Bronchial epithelial cell (primary cell): ENCODE measurements around the gene FAM9C. TPM values are rescaled to one million over a fixed set of nuclear protein-coding genes. Genes with fewer than 3 reads are reported as not detected.
"Not testable (repeated sequence)": the region's sequence is repeated elsewhere in the genome, so short reads cannot be mapped to it uniquely, and the experiment has no call there.

Experiments used
- DNase-seq: peaks from one replicate; pipeline ENCODE4 v3.0.0-alpha.2; 2010; ENCODE audit warnings: low read depth
- FAIRE-seq: peaks from 2 replicates; lab custom pipeline; 2011; peaks lifted over from hg19 to GRCh38; lab: Jason Lieb, UNC
- H3K27me3 ChIP-seq: 2 replicates; pipeline ENCODE4 v1.5.1; 2011; ENCODE audit warnings: low read length; ENCODE audit not compliant: control insufficient read depth, insufficient read depth
- H3K36me3 ChIP-seq: 2 replicates; pipeline ENCODE4 v1.5.1; 2011; ENCODE audit warnings: low read length; ENCODE audit not compliant: control insufficient read depth, insufficient read depth
- H3K4me3 ChIP-seq: 2 replicates; pipeline ENCODE4 v1.5.1; 2011; ENCODE audit warnings: mild to moderate bottlenecking, low read depth, low read length, control low read depth
- CTCF ChIP-seq: IDR thresholded peaks from 2 replicates; pipeline ENCODE4 v1.5.1; 2011; ENCODE audit warnings: mild to moderate bottlenecking, moderate library complexity, low read length, control low read depth, inconsistent platforms; ENCODE audit not compliant: insufficient read depth, severe bottlenecking
- total RNA-seq: library from RNA; depleted of rRNA; stranded (reverse); fragments of >200 nt; gene quantifications from 2 replicates; pipeline ENCODE4 v1.2.1, GENCODE V29; 2014

The FAM9C gene
- total RNA-seq, 1 donor from 2014 or later = not detected

DNA sequence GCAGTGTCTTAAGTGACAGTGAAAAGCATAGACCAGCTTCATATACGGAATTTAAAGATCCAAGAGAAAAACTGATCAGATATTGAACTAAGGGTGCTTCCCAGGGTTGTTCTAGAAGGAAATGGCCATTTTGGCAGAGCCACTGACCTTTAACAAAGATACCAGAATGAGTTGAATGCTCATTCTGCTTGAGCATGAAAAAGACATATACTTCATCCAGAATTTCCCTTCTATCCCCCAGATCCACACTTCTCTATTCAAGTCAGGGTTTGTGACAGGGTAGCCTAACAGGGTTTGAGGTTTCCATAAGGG lies 45.6 kb upstream of the FAM9C start:
- no peaks in the 10 kb centered on the region for H3K36me3 ChIP-seq
- no peaks in the 10 kb centered on the region for H3K27me3 ChIP-seq
- FAIRE-seq = no peak
- DNase-seq = no peak
- no peak for TF ChIP-seq CTCF
- no peak overlapping the region for H3K4me3 ChIP-seq

DNA sequence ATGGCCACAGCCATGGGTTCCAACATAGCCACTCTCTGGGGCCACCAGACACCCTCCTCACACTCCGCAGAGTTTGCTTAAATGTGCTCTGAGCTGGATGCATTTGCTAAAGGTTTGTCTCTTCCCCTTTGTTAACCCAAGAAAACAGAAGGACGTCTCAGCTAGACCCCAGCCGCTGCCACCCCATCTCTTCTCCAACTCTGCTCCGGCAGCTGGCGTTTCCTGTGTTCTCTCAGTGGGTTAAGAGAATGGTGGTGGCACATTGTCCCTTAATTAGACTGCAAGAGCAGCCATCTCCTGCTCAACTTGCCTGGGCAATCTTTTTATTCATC lies 43.7 kb upstream of the FAM9C start:
- no peaks in the 10 kb centered on the region for H3K36me3 ChIP-seq
- DNase-seq (no peak), FAIRE-seq (no peak)
- no peak overlapping the region for H3K4me3 ChIP-seq
- TF ChIP-seq CTCF = no peak
- H3K27me3 ChIP-seq = no peaks in the 10 kb centered on the region

GRCh38 chrX:13087322-13088155 lies 43.1 kb upstream of the FAM9C start:
- no peak for TF ChIP-seq CTCF
- H3K4me3 ChIP-seq = no peak overlapping the region
- FAIRE-seq (peak; percentile 28), DNase-seq (peak; percentile 85)
- H3K27me3 ChIP-seq = no peaks in the 10 kb centered on the region
- no peaks in the 10 kb centered on the region for H3K36me3 ChIP-seq

DNA sequence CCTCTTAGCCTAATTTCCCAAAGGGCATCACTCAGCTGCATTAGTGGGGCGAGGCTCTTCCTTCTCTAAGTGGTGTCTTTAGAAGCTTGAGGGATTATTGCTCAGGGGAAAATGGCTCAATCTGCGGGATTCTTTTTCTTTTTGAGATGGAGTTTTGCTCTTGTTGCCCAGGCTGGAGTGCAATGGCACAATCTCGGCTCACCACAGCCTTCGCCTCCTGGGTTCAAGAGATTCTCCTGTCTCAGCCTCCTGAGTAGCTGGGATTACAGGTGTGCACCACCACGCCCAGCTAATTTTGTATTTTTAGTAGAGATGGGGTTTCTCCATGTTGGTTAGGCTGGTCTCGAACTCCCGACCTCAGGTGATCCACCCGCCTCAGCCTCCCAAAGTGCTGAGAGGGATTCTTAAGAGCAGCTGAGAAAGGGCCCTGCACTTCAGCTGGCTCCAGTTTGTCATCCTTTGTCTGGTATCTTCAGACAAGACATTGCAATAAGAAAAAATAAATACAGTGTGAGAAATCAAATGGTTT lies 42.4 kb upstream of the FAM9C start:
- not testable (repeated sequence) for FAIRE-seq, H3K36me3 ChIP-seq, H3K27me3 ChIP-seq, H3K4me3 ChIP-seq, DNase-seq

DNA sequence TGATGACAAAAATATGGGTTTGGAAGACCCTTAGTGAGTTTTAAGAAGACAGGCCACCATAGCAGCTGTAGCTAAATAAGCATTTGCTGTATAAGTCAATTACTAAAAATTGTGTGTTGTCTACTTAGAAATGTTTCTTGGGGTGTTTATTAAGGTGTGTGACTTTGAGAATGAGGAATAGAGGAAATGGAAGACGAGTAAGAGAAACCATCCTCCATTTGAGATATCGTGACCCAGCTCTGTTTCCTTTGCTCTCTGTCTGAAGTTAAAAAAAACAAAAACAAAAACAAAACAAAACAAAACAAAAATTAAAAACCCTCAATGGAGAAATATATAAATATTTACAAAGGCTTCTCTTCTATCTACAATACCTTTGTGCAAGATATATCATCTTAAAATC lies 41.7 kb upstream of the FAM9C start:
- no peak for TF ChIP-seq CTCF
- H3K4me3 ChIP-seq = no peak overlapping the region
- DNase-seq = no peak
- no peaks in the 10 kb centered on the region for H3K36me3 ChIP-seq
- no peak for FAIRE-seq
- no peaks in the 10 kb centered on the region for H3K27me3 ChIP-seq

- no peak for TF ChIP-seq CTCF
- DNase-seq (no peak), FAIRE-seq (no peak)
These were observed 41.1 kb upstream of the FAM9C start for GRCh38 chrX:13085526-13085925.

More at GRCh38 chrX:13085526-13085925, 41.1 kb upstream of the FAM9C start:
- Histone ChIP-seq H3K4me3 (no peak overlapping the region), H3K27me3 (no peaks in the 10 kb centered on the region), H3K36me3 (no peaks in the 10 kb centered on the region)
